CD14-positive monocyte (primary cell): ENCODE measurements around the gene GNL1. TPM values are rescaled to one million over a fixed set of nuclear protein-coding genes. Genes with fewer than 3 reads are reported as not detected.

Source experiments
- DNase-seq, 3 donors: peaks; one replicate each; pipeline ENCODE4 v3.0.0-alpha.2; 2011 to 2022
- H2AFZ ChIP-seq: 2 replicates; pipeline ENCODE4 v1.6.0; 2012; ENCODE audit warnings: mild to moderate bottlenecking, low read depth, low read length, inconsistent platforms; ENCODE audit not compliant: insufficient read depth, poor library complexity, severe bottlenecking
- H3K27ac ChIP-seq, 2 donors: 1 replicate in 1 of 2; 2 replicates in 1 of 2; pipeline ENCODE4 v1.5.1; 2012 to 2013; ENCODE audit warnings: low read length in 2 of 2, control low read depth in 1 of 2, inconsistent platforms in 1 of 2, low read depth in 1 of 2, mild to moderate bottlenecking in 1 of 2
- H3K27me3 ChIP-seq, 2 donors: one replicate each; pipeline versions ENCODE4 v1.6.0 to v1.6.1; 2011 to 2013; ENCODE audit warnings: low read length in 2 of 2; ENCODE audit not compliant: control insufficient read depth in 2 of 2, insufficient read depth in 2 of 2
- H3K36me3 ChIP-seq, 2 donors: replicated peaks in 1 of 2; 1 replicate in 1 of 2; 2 replicates in 1 of 2; pipeline versions ENCODE4 v1.5.1 to v1.6.1; 2012 to 2013; ENCODE audit warnings: low read length in 2 of 2, control low read depth in 1 of 2, inconsistent platforms in 1 of 2, mild to moderate bottlenecking in 1 of 2; ENCODE audit not compliant: insufficient read depth in 2 of 2, control insufficient read depth in 1 of 2
- H3K4me1 ChIP-seq, 2 donors: 1 replicate in 1 of 2; 2 replicates in 1 of 2; pipeline versions ENCODE4 v1.5.1 to v1.6.1; 2012 to 2013; ENCODE audit warnings: low read length in 2 of 2, control low read depth in 1 of 2, inconsistent platforms in 1 of 2, mild to moderate bottlenecking in 1 of 2, moderate library complexity in 1 of 2; ENCODE audit not compliant: insufficient read depth in 2 of 2, control insufficient read depth in 1 of 2
- H3K4me2 ChIP-seq: replicated peaks from 2 replicates; pipeline ENCODE3; 2012; ENCODE audit warnings: low read length, moderate library complexity, mild to moderate bottlenecking; ENCODE audit not compliant: poor library complexity, severe bottlenecking; ENCODE audit errors: extremely low read depth
- H3K4me3 ChIP-seq, 3 experiments: fragments of 200-600 bp in 1 of 3; sonication (generic) in 1 of 3; replicated peaks in 1 of 3; 1 replicate in 2 of 3; 2 replicates in 1 of 3; pipeline ENCODE4 v1.5.1; 2011 to 2013; ENCODE audit warnings: low read length in 3 of 3, mild to moderate bottlenecking in 3 of 3, control low read depth in 2 of 3, low read depth in 2 of 3, inconsistent platforms in 1 of 3, moderate library complexity in 1 of 3
- H3K79me2 ChIP-seq: 2 replicates; pipeline ENCODE4 v1.6.0; 2012; ENCODE audit warnings: mild to moderate bottlenecking, control low read depth, inconsistent platforms, low read length, moderate library complexity; ENCODE audit not compliant: insufficient read depth
- H3K9ac ChIP-seq: 2 replicates; pipeline ENCODE4 v1.6.0; 2017; ENCODE audit warnings: low read length, mild to moderate bottlenecking; ENCODE audit not compliant: insufficient read depth, poor library complexity, severe bottlenecking
- H3K9me3 ChIP-seq, 2 donors: replicated peaks in 1 of 2; 1 replicate in 1 of 2; 2 replicates in 1 of 2; pipeline versions ENCODE4 v1.5.1 to v1.6.1; 2012 to 2013; ENCODE audit warnings: low read length in 2 of 2, control low read depth in 1 of 2; ENCODE audit not compliant: control insufficient read depth in 1 of 2, insufficient read depth in 1 of 2
- H4K20me1 ChIP-seq: 2 replicates; pipeline ENCODE4 v1.6.0; 2012; ENCODE audit warnings: mild to moderate bottlenecking, low read length, control low read depth, moderate library complexity; ENCODE audit not compliant: insufficient read depth
- H3K27ac Mint-ChIP-seq, 7 donors: one replicate each; pipeline ENCODE4 v1.8.0; 2020; ENCODE audit warnings: mild to moderate bottlenecking in 7 of 7, mixed read lengths in 7 of 7, moderate library complexity in 6 of 7, inconsistent platforms in 2 of 7
- H3K27me3 Mint-ChIP-seq, 3 donors: one replicate each; pipeline ENCODE4 v1.8.0; 2021 to 2022; ENCODE audit warnings: low read depth in 3 of 3, mild to moderate bottlenecking in 3 of 3, mixed read lengths in 3 of 3, moderate library complexity in 3 of 3, inconsistent platforms in 1 of 3
- H3K36me3 Mint-ChIP-seq, 2 donors: one replicate each; pipeline ENCODE4 v1.8.0; 2020; ENCODE audit warnings: mixed read lengths in 2 of 2, inconsistent platforms in 1 of 2, mild to moderate bottlenecking in 1 of 2
- H3K4me1 Mint-ChIP-seq: one replicate; pipeline ENCODE4 v1.8.0; 2020; ENCODE audit warnings: mild to moderate bottlenecking, mixed read lengths
- H3K4me3 Mint-ChIP-seq, 2 donors: one replicate each; pipeline ENCODE4 v1.8.0; 2020; ENCODE audit warnings: mild to moderate bottlenecking in 2 of 2, mixed read lengths in 2 of 2, moderate library complexity in 1 of 2
- H3K9me3 Mint-ChIP-seq, 7 donors: one replicate each; pipeline ENCODE4 v1.8.0; 2020 to 2022; ENCODE audit warnings: mixed read lengths in 7 of 7, mild to moderate bottlenecking in 6 of 7, moderate library complexity in 6 of 7, inconsistent platforms in 2 of 7
- CTCF ChIP-seq: fragments of 200-600 bp; IDR thresholded peaks from one replicate; pipeline ENCODE4 v1.8.0; 2022; ENCODE audit warnings: antibody characterized with exemption, mild to moderate bottlenecking
- WGBS: methylation state at CpG from one replicate; pipeline ENCODE4 v1.1.5; 2013; ENCODE audit warnings: missing lambda C conversion rate; ENCODE audit not compliant: insufficient coverage; 5-methylcytosine and 5-hydroxymethylcytosine counted together
- intact Hi-C, 2 donors: fragments of 100-400 bp; cut with micrococcal nuclease; formaldehyde crosslinking; loops; one replicate each; pipeline versions ENCODE4 v1.15.0 to v1.15.1; 2023
- polyA plus RNA-seq, 3 donors: library from polyadenylated mRNA; depleted of rRNA in 1 of 3; unstranded in 2 of 3; stranded (reverse) in 1 of 3; fragments of 300-500 nt in 2 of 3; fragments of >200 nt in 1 of 3; fragmentation: Illumina TruSeq in 2 of 3; gene quantifications; 1 replicate in 2 of 3; 2 replicates in 1 of 3; pipeline ENCODE4 v1.2.3, GENCODE V29; 2012 to 2021

Gene GNL1
- polyA plus RNA-seq, 3 donors = 10.3 to 13.4 (median 12.9) TPM

DNA sequence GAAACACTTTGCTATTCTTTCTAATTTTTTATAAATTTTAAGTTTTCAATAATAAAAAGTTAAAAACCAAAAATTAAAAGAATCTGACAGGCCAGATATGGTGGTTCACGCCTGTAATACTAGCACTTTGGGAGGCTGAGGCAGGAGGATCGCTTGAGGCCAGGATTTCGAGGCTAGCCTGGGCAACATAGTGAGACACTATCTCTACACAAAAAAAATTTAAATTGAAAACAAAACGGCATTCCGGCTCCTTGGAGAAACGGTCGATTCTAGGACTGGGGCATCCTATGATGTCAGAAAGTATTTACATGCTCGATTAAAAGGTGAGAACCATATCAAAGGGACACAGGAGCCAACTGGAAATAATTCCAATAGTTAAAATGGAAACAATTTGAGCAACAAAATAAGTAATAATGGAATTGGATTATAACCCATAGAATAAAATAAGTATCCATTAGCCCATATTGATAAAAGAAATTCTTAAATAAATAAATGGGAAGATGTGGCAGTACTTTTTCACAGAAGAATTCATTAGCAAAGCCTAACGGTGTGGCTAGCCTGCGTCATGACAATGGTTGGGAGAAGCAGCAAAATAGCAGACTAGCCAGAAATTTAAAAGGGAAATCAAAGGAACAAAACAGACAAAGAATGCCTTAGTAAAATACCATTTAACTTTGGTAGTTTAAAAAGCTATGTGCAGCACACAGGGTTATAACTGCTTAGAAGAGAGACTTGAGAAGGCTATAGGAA lies 45.7 kb downstream of the GNL1 start:
- H3K79me2 ChIP-seq = no peaks in the 10 kb centered on the region
- no peaks in the 10 kb centered on the region for H4K20me1 ChIP-seq
- no peaks in the 10 kb centered on the region for H3K36me3 Mint-ChIP-seq
- no peak overlapping the region for H3K4me3 Mint-ChIP-seq
- H3K9me3 ChIP-seq = no peaks in the 10 kb centered on the region
- peak overlapping the region in 1 of 3 experiments; percentile 26 for H3K4me3 ChIP-seq
- H3K9ac ChIP-seq = no peak overlapping the region
- intact Hi-C loops = no loop called here
- H3K27me3 ChIP-seq = no peaks in the 10 kb centered on the region
- H3K27me3 Mint-ChIP-seq = peaks cover 0 to 3% (median 0%) of the 10 kb centered on the region in 3 donors
- peaks cover 62 to 65% of the 10 kb centered on the region in 2 donors for H3K4me1 ChIP-seq
- H2AFZ ChIP-seq = no peak overlapping the region
- H3K4me2 ChIP-seq = peak overlapping the region; percentile 21
- no peaks in the 10 kb centered on the region for H3K36me3 ChIP-seq
- no peak for TF ChIP-seq CTCF
- WGBS = 80% methylated on average over 6 of the region's 10 CpGs
- H3K4me1 Mint-ChIP-seq = peaks cover 56% of the 10 kb centered on the region
- peaks cover 0 to 2% (median 0%) of the 10 kb centered on the region in 7 donors for H3K9me3 Mint-ChIP-seq
- H3K27ac Mint-ChIP-seq = peak overlapping the region in 3 of 7 donors; percentile 24 to 30 (median 30)
- no peak for DNase-seq
- H3K27ac ChIP-seq = no peak overlapping the region

DNA sequence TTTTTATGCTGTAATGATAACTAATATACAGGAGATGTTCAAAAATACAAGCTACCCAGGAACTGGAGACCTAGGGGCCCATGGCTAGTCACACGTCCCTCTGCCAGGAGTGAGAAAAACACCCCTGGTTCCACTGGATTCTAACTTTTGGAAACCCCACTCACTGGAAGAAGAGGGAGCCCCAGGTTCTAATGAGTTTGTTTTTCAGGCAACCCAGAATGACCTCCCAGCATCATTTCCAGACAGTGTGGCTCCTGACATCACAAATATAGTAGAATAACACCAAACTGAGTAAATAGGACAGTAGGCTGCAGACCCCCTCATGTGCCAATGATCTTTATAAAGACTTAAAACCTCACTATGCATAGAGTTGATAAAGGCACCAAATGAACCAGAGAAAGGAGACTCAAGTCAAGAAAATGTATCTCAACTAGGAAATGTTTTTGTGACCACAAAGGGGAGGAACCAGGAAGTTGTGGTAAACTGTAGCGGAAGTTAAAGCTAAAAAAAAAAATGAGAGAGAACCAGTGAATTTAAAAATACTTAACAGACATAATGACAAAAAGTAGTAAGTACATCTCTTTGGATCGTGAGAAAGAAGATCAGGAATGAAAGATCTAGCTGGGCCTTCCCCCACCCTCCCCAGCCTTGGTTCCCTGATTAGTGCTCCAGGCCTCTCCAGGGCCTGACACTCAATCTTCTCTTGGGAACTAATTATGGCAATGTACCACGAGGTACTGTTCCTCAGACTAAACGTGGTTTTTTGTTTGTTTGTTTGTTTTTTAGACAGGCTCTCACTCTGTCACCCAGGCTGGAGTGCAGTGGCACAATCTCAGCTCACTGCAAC lies 47.2 kb downstream of the GNL1 start:
- Histone ChIP-seq H3K4me2 (peak overlapping the region; percentile 69), H3K27me3 (no peaks in the 10 kb centered on the region), H3K9ac (no peak overlapping the region), H3K4me3 (peak overlapping the region; percentile 4 to 58 (median 37)), H3K9me3 (no peaks in the 10 kb centered on the region), H2AFZ (no peak overlapping the region), H3K79me2 (no peaks in the 10 kb centered on the region), H3K36me3 (no peaks in the 10 kb centered on the region), H4K20me1 (no peaks in the 10 kb centered on the region), H3K27ac (peak overlapping the region; percentile 67 to 72), H3K4me1 (peaks cover 51 to 67% of the 10 kb centered on the region in 2 donors)
- no CpG with 5 or more reads among the region's 5 CpGs for WGBS
- H3K36me3 Mint-ChIP-seq = no peaks in the 10 kb centered on the region
- peaks cover 50% of the 10 kb centered on the region for H3K4me1 Mint-ChIP-seq
- H3K27me3 Mint-ChIP-seq = peaks cover 0 to 3% (median 0%) of the 10 kb centered on the region in 3 donors
- H3K9me3 Mint-ChIP-seq = peaks cover 0 to 2% (median 0%) of the 10 kb centered on the region in 7 donors
- peak overlapping the region; percentile 92 to 97 (median 94) for H3K27ac Mint-ChIP-seq
- peak; percentile 59 to 76 (median 72) for DNase-seq
- TF ChIP-seq CTCF = no peak
- intact Hi-C loops = no loop called here
- H3K4me3 Mint-ChIP-seq = peak overlapping the region; percentile 58 to 82
